ENCODE data around the gene FTO. TPM values are rescaled to one million over a fixed set of nuclear protein-coding genes. Genes with fewer than 3 reads are reported as not detected.

Gene FTO
- polyA plus RNA-seq, 3 donors = 15.9 to 37.9 (median 25.5) TPM

- WGBS, 3 donors = 87 to 94% (median 92%) methylated on average over 13 of the region's 13 CpGs
- H3K27ac ChIP-seq (ENCODE audit: low read depth, low read length) = no peak overlapping the region
Observed at GRCh38 chr16:54093281-54093680, 389.3 kb downstream of the FTO start.

GRCh38 chr16:54094641-54095040 lies 390.7 kb downstream of the FTO start:
- WGBS, 3 donors = 96 to 98% (median 97%) methylated on average over 10 of the region's 10 CpGs
- no peak overlapping the region for H3K27ac ChIP-seq (ENCODE audit: low read depth, low read length)

GRCh38 chr16:54096607-54097006 lies 392.7 kb downstream of the FTO start:
- H3K27ac ChIP-seq (ENCODE audit: low read depth, low read length) = no peak overlapping the region
- 91 to 93% (median 92%) methylated on average over 2 of the region's 2 CpGs for WGBS, 3 donors

- H3K27ac ChIP-seq (ENCODE audit: low read depth, low read length) = no peak overlapping the region
- 72 to 95% (median 74%) methylated on average over 3 of the region's 3 CpGs for WGBS, 3 donors
Observed at GRCh38 chr16:54097774-54098173, 393.8 kb downstream of the FTO start.

- 34 to 85% (median 75%) methylated on average over 2 of the region's 2 CpGs for WGBS, 3 donors
- H3K27ac ChIP-seq (ENCODE audit: low read depth, low read length) = no peak overlapping the region
Observed at GRCh38 chr16:54098247-54098646, 394.3 kb downstream of the FTO start.

GRCh38 chr16:54099627-54100026 lies 395.7 kb downstream of the FTO start:
- no peak overlapping the region for H3K27ac ChIP-seq (ENCODE audit: low read depth, low read length)
- WGBS, 3 donors = 52 to 89% (median 85%) methylated on average over 5 of the region's 5 CpGs

GRCh38 chr16:54102888-54103866 lies 399.2 kb downstream of the FTO start:
- 70 to 87% (median 82%) methylated on average over 10 of the region's 10 CpGs for WGBS, 3 donors
- H3K27ac ChIP-seq (ENCODE audit: low read depth, low read length) = no peak overlapping the region

GRCh38 chr16:54106057-54106456 lies 402.1 kb downstream of the FTO start:
- 85 to 99% (median 91%) methylated on average over 5 of the region's 5 CpGs for WGBS, 3 donors
- H3K27ac ChIP-seq (ENCODE audit: low read depth, low read length) = no peak overlapping the region

GRCh38 chr16:54107583-54108202 lies 403.7 kb downstream of the FTO start:
- 77 to 90% (median 83%) methylated on average over 7 of the region's 7 CpGs for WGBS, 3 donors
- no peak overlapping the region for H3K27ac ChIP-seq (ENCODE audit: low read depth, low read length)

- no peak overlapping the region for H3K27ac ChIP-seq (ENCODE audit: low read depth, low read length)
- WGBS, 3 donors = 78 to 85% (median 83%) methylated on average over 16 of the region's 16 CpGs
Observed at GRCh38 chr16:54110016-54110981, 406.3 kb downstream of the FTO start.

GRCh38 chr16:54112451-54113206 lies 408.7 kb downstream of the FTO start:
- H3K27ac ChIP-seq (ENCODE audit: low read depth, low read length) = no peak overlapping the region
- WGBS, 3 donors = 84 to 93% (median 88%) methylated on average over 8 of the region's 8 CpGs

- no peak overlapping the region for H3K27ac ChIP-seq (ENCODE audit: low read depth, low read length)
- WGBS, 3 donors = 94 to 97% (median 95%) methylated on average over 9 of the region's 9 CpGs
Observed at GRCh38 chr16:54115558-54115957, 411.6 kb downstream of the FTO start.

- H3K27ac ChIP-seq (ENCODE audit: low read depth, low read length) = no peak overlapping the region
- WGBS, 3 donors = 79 to 83% (median 82%) methylated on average over 17 of the region's 17 CpGs
Observed at GRCh38 chr16:54116124-54116655, 412.2 kb downstream of the FTO start.

- WGBS, 3 donors = 87 to 92% (median 88%) methylated on average over 3 of the region's 3 CpGs
- no peak overlapping the region for H3K27ac ChIP-seq (ENCODE audit: low read depth, low read length)
Observed at GRCh38 chr16:54118846-54119245, 414.9 kb downstream of the FTO start.

- no peak overlapping the region for H3K27ac ChIP-seq (ENCODE audit: low read depth, low read length)
- 90 to 93% (median 92%) methylated on average over 8 of the region's 8 CpGs for WGBS, 3 donors
Observed at GRCh38 chr16:54120846-54121480, 417.0 kb downstream of the FTO start.

GRCh38 chr16:54121539-54122295 lies 417.8 kb downstream of the FTO start:
- no peak overlapping the region for H3K27ac ChIP-seq (ENCODE audit: low read depth, low read length)
- WGBS, 3 donors = 95 to 97% (median 97%) methylated on average over 31 to 35 of the region's 35 CpGs

Data from adipose tissue (tissue), 3 donors.